Brain microvascular endothelial cell (primary cell): ENCODE measurements around the gene CYP2R1.

Source experiments
- DNase-seq: peaks from one replicate; pipeline ENCODE4 v3.0.0-alpha.2; 2020
- H3K27ac ChIP-seq: fragments of 250-450 bp; sonication (Bioruptor Pico); 2 replicates; pipeline ENCODE4 v1.5.1; 2020; ENCODE audit warnings: mild to moderate bottlenecking, moderate library complexity
- H3K27me3 ChIP-seq: fragments of 250-450 bp; sonication (Bioruptor Pico); replicated peaks from 2 replicates; pipeline ENCODE4 v1.5.1; 2020; ENCODE audit warnings: mild to moderate bottlenecking
- H3K36me3 ChIP-seq: fragments of 250-450 bp; sonication (Bioruptor Pico); replicated peaks from 2 replicates; pipeline ENCODE4 v1.5.1; 2020; ENCODE audit warnings: mild to moderate bottlenecking
- H3K4me3 ChIP-seq: 2 replicates; pipeline ENCODE4 v1.5.1; 2011; ENCODE audit warnings: low read depth, mild to moderate bottlenecking, control low read depth, low read length, moderate library complexity
- in situ Hi-C: cut with HindIII; loops from 2 replicates; pipeline ENCODE4 v1.10.0; 2017; ENCODE audit warnings: low sequenced_read_pairs, low pct_ligation_motif_present
- TF ChIP-seq, protein P1 (sequence below): IDR thresholded peaks from 2 replicates; pipeline ENCODE4 v1.5.1; 2011; ENCODE audit warnings: low read depth, mild to moderate bottlenecking, moderate library complexity, low read length, control low read depth, inconsistent platforms; ENCODE audit errors: missing control alignments

The CYP2R1 gene, protein sequence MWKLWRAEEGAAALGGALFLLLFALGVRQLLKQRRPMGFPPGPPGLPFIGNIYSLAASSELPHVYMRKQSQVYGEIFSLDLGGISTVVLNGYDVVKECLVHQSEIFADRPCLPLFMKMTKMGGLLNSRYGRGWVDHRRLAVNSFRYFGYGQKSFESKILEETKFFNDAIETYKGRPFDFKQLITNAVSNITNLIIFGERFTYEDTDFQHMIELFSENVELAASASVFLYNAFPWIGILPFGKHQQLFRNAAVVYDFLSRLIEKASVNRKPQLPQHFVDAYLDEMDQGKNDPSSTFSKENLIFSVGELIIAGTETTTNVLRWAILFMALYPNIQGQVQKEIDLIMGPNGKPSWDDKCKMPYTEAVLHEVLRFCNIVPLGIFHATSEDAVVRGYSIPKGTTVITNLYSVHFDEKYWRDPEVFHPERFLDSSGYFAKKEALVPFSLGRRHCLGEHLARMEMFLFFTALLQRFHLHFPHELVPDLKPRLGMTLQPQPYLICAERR

DNA sequence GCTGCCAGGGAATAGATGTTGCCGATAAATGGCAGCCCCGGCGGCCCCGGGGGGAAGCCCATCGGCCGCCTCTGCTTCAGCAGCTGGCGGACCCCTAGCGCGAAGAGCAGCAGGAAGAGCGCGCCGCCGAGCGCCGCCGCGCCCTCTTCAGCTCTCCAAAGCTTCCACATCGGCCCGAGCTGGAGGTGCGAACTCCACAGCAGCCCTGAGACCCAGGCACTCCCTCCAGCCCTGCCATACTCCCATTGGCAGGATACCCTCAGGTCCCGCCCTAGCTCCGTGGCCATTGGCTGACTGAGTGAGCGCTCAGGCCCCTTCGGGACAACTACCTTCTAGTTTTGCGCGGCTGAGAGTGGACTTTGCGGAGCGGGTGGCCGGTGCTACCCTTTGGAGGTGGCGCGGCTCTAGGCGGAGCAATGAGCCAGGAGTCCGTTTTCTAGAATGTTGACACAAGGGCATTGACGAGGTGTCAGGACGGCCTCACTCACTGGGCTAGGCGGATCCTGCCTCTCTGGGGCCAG lies at the start of gene CYP2R1:
CYP2R1 (minus strand) TSS at position 196 of the 521 bp plus-strand sequence; CDS start at position 170, 26 bp downstream.
- Histone ChIP-seq H3K36me3 (no peaks in the 10 kb centered on the region), H3K27me3 (no peaks in the 10 kb centered on the region), H3K27ac (peak within 1 kb of the TSS; percentile 68), H3K4me3 (peak within 1 kb of the TSS; percentile 76)
- DNase-seq: peak; percentile 96
- TF ChIP-seq, protein P1, sequence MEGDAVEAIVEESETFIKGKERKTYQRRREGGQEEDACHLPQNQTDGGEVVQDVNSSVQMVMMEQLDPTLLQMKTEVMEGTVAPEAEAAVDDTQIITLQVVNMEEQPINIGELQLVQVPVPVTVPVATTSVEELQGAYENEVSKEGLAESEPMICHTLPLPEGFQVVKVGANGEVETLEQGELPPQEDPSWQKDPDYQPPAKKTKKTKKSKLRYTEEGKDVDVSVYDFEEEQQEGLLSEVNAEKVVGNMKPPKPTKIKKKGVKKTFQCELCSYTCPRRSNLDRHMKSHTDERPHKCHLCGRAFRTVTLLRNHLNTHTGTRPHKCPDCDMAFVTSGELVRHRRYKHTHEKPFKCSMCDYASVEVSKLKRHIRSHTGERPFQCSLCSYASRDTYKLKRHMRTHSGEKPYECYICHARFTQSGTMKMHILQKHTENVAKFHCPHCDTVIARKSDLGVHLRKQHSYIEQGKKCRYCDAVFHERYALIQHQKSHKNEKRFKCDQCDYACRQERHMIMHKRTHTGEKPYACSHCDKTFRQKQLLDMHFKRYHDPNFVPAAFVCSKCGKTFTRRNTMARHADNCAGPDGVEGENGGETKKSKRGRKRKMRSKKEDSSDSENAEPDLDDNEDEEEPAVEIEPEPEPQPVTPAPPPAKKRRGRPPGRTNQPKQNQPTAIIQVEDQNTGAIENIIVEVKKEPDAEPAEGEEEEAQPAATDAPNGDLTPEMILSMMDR: no peak
- in situ Hi-C loops: no loop called here

DNA sequence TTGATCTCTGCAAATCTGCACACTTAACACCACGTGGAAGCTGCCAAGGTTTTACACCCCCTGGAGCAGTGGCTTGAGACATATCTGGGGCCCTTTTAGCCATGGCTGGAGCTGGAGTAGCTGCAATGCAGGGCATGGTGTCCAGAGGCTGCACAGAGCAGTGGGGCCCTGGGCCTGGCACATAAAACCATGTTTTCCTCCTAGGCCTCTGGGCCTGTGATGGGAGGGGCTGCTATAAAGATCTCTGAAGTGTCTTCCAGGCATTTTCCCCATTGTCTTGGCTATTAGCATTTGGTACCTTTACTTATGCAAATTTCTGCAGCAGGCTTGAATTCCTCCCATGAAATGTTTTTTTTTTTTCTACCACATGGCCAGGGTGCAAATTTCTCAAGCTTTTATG lies 46.9 kb upstream of the CYP2R1 start:
- Histone ChIP-seq H3K36me3 (no peaks in the 10 kb centered on the region), H3K27me3 (no peaks in the 10 kb centered on the region), H3K4me3 (no peak overlapping the region), H3K27ac (no peak overlapping the region)
- no peak for DNase-seq
- in situ Hi-C loops: no loop called here
- TF ChIP-seq, protein P1: no peak

DNA sequence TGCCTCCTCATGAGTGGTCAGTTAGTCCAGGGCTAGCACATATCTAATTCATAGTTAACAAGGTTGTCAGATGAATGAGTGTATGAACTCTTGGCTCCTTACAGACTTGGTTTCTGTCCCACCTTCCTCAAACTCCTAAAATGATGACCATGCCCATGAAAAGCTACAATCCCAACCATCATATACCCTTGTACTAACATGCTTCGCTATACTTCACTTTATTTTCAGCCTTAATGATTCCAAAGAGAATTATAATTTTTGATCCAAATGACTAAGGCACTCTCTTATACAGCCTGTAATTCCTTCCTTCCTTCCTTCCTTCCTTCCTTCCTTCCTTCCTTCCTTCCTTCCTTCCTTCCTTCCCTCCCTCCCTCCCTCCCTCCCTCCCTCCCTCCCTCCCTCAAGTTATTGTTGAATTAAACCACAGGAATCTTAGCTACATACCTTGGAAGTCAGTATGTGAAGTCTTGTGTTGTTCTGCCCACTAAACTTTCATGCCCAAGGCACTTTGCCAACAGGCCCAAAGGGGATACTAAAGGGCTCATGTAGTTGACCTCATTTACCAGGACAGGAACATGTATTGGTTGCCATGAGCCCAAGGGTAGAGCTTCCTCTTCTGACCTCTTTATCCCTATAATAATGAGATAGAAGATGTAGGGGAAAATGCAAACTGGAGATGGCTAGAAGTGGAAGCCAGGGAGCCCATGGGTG lies 42.8 kb upstream of the CYP2R1 start:
- Histone ChIP-seq H3K4me3 (no peak overlapping the region), H3K36me3 (no peaks in the 10 kb centered on the region), H3K27ac (no peak overlapping the region), H3K27me3 (no peaks in the 10 kb centered on the region)
- TF ChIP-seq, protein P1: no peak
- in situ Hi-C loops: no loop called here
- no peak for DNase-seq

DNA sequence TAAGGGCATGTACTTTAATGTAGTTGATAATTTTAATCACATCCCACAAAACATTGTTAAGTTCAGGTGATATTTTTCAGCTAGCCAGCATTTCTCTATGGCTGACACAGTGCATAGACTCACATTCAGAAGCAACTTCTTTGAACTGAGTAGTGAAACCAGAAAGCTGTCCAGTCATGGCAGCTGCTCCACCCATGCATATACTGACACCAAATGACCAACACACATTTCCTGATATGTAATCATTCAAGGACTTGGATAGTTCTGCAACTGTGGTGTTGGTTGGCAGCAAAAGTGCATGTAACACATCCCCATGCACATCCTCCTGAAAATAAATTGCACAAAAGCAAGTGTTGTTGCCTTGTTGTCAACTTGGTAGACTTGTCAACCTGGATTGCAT lies 40.4 kb upstream of the CYP2R1 start:
- TF ChIP-seq, protein P1: no peak
- no peak for DNase-seq
- H3K36me3 ChIP-seq: no peaks in the 10 kb centered on the region
- no peak overlapping the region for H3K4me3 ChIP-seq
- no peaks in the 10 kb centered on the region for H3K27me3 ChIP-seq
- in situ Hi-C loops: no loop called here
- H3K27ac ChIP-seq: no peak overlapping the region

DNA sequence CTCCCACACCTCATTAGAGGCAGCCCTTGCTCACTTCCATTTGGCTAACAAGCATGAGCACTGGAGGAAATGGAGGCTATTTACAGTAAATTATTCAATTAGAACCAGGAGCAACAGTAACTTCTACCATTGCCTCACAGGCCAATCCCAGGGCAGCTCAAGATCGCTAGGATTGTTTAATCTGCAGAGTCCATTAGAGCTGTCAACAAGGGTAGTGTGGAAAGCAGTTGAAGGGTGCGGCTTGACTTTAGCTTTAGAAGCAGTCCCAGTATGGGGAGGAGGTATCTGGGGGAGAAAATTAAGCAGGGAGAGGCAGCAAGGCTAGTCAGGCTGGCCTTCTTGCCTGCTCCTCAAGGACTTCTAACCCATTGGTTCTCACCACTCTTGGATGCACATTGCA lies 38.3 kb upstream of the CYP2R1 start:
- Histone ChIP-seq H3K27me3 (no peaks in the 10 kb centered on the region), H3K4me3 (no peak overlapping the region), H3K36me3 (no peaks in the 10 kb centered on the region), H3K27ac (no peak overlapping the region)
- no peak for DNase-seq
- TF ChIP-seq, protein P1: no peak
- in situ Hi-C loops: no loop called here
